Measurements from ENCODE around the gene CDC45. TPM values are rescaled to one million over a fixed set of nuclear protein-coding genes. Genes with fewer than 3 reads are reported as not detected.
"Not testable (repeated sequence)": the region's sequence is repeated elsewhere in the genome, so short reads cannot be mapped to it uniquely, and the experiment has no call there.

Gene CDC45
- total RNA-seq, 4 donors from 2014 or later = 0.27 TPM; not detected in 3

- Histone ChIP-seq H3K9me3 (no peaks in the 10 kb centered on the region), H3K36me3 (peaks cover 0 to 15% of the 10 kb centered on the region in 2 donors), H3K4me1 (peaks cover 80 to 90% of the 10 kb centered on the region in 2 donors), H3K4me3 (peak overlapping the region in 1 of 4 donors; percentile 10), H3K27me3 (no peaks in the 10 kb centered on the region), H3K27ac (peak overlapping the region; percentile 91 to 100 (median 96))
- in situ Hi-C loops (cut with MboI; ENCODE audit: low sequenced_read_pairs in 4 of 4) = loop anchor here in 2 of 4 donors (10.0 kb wide), 2 partner anchors 147 to 157 kb away; partner anchors contain the start of gene CLTCL1 (in 1 of the 2)
- DNase-seq (peak; percentile 75), ATAC-seq (peak; percentile 83 to 86)
- intact Hi-C loops (cut with DNase I; ENCODE audit: low total_unique reads) = no loop called here
- no peak for TF ChIP-seq CTCF (IDR thresholded peaks at IDR 0.05 in 4 of 5, conservative IDR thresholded peaks at IDR 0.05 in 1 of 5)
- peak; percentile 60 to 85 for TF ChIP-seq POLR2A (IDR thresholded peaks at IDR 0.05)
Measured at GRCh38 chr22:19442166-19442565, 37.6 kb upstream of the CDC45 start.

GRCh38 chr22:19443544-19444211 lies 36.0 kb upstream of the CDC45 start:
- peaks cover 79 to 87% of the 10 kb centered on the region in 2 donors for H3K4me1 ChIP-seq

GRCh38 chr22:19445279-19445982 lies 34.3 kb upstream of the CDC45 start:
- DNase-seq, H3K27me3 ChIP-seq, H3K9me3 ChIP-seq, ATAC-seq: not testable (repeated sequence)
- H3K4me1 ChIP-seq = peaks cover 67 to 70% of the 10 kb centered on the region in 2 donors
- peak overlapping the region in 3 of 4 donors; percentile 77 to 93 (median 79) for H3K4me3 ChIP-seq
- H3K27ac ChIP-seq = peak overlapping the region; percentile 91 to 100 (median 96)
- in situ Hi-C loops (cut with MboI; ENCODE audit: low sequenced_read_pairs in 4 of 4) (loop anchor here in 2 of 4 donors (10.0 kb wide), 2 partner anchors 151 to 161 kb away; partner anchors contain the start of gene CLTCL1 (in 1 of the 2)), intact Hi-C loops (cut with DNase I; ENCODE audit: low total_unique reads) (loop anchor here (2.0 kb wide), 1 partner anchor 155 kb away; the partner anchor contains the start of gene CLTCL1)
- peaks cover 0 to 22% of the 10 kb centered on the region in 2 donors for H3K36me3 ChIP-seq

More at GRCh38 chr22:19443544-19444211, 36.0 kb upstream of the CDC45 start:
- TF ChIP-seq CTCF (IDR thresholded peaks at IDR 0.05 in 4 of 5, conservative IDR thresholded peaks at IDR 0.05 in 1 of 5) = no peak
- TF ChIP-seq POLR2A (IDR thresholded peaks at IDR 0.05) = no peak
- Histone ChIP-seq H3K36me3 (peaks cover 0 to 15% of the 10 kb centered on the region in 2 donors), H3K27me3 (no peaks in the 10 kb centered on the region), H3K27ac (peak overlapping the region; percentile 91 to 100 (median 96)), H3K4me3 (no peak overlapping the region), H3K9me3 (no peaks in the 10 kb centered on the region)
- in situ Hi-C loops (cut with MboI; ENCODE audit: low sequenced_read_pairs in 4 of 4) = loop anchor here in 2 of 4 donors (10.0 kb wide), 2 partner anchors 149 to 159 kb away; partner anchors contain the start of gene CLTCL1 (in 1 of the 2)
- ATAC-seq (no peak), DNase-seq (no peak)
- intact Hi-C loops (cut with DNase I; ENCODE audit: low total_unique reads) = loop anchor here (2.0 kb wide), 1 partner anchor 153 kb away; the partner anchor contains the start of gene CLTCL1

GRCh38 chr22:19446603-19447329 lies 33.0 kb upstream of the CDC45 start:
- in situ Hi-C loops (cut with MboI; ENCODE audit: low sequenced_read_pairs in 4 of 4) = loop anchor here in 2 of 4 donors (10.0 kb wide), 2 partner anchors 152 to 162 kb away; partner anchors contain the start of gene CLTCL1 (in 1 of the 2)

More at GRCh38 chr22:19446603-19447329, 33.0 kb upstream of the CDC45 start:
- no peak for DNase-seq
- peak; percentile 2 to 9 for ATAC-seq
- TF ChIP-seq CTCF (IDR thresholded peaks at IDR 0.05 in 4 of 5, conservative IDR thresholded peaks at IDR 0.05 in 1 of 5) (no peak), POLR2A (IDR thresholded peaks at IDR 0.05) (no peak)
- intact Hi-C loops (cut with DNase I; ENCODE audit: low total_unique reads) = loop anchor here (1.0 kb wide), 2 partner anchors 14 to 33 kb away; partner anchors contain the start of genes CDC45, MRPL40 and UFD1
- Histone ChIP-seq H3K27ac (peak overlapping the region; percentile 91 to 100 (median 96)), H3K4me3 (peak overlapping the region; percentile 77 to 93 (median 86)), H3K9me3 (no peaks in the 10 kb centered on the region), H3K27me3 (no peaks in the 10 kb centered on the region), H3K4me1 (peaks cover 53 to 57% of the 10 kb centered on the region in 2 donors), H3K36me3 (peaks cover 0 to 32% of the 10 kb centered on the region in 2 donors)
